DMS79 (cell line): ENCODE data around the gene ANKRD35.
"Not testable (repeated sequence)": the region's sequence is repeated elsewhere in the genome, so short reads cannot be mapped to it uniquely, and the experiment has no call there.

Source experiments
- DNase-seq: peaks from one replicate; lab custom pipeline; 2025; lab: John Stamatoyannopoulos, UW

ANKRD35 gene

DNA sequence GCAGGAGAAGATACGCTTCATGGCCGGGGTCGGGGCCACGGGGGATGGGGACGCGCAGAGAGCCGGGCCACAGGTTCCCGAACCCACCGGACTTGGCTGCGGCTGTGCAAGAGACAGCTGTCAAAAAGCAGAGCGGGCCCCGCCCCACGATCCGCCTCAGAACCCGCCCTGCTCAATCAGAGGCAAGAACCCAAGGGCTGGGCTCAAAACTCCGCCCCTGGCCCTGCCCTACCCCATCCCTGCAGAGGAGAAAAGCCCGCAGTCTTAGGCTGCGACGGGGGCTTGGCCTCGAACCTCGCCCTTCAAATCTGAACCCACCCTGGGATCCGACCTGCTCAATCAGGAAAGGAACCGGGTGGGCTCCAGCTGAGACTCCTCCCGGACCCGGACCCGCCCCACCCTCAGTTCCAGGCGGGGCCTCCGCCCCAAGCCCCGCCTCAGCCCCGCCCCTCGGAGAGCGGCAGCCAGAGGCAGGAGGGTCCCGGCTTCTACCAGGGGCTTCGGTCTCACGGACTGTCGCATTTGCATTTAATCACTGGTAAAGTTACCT is at the start of gene ANKRD35:
ANKRD35 (minus strand) TSS at position 129 of the 550 bp plus-strand sequence; CDS start at position 21, 108 bp downstream.
- no peak for DNase-seq

GRCh38 chr1:145932522-145933009 is 46.9 kb upstream of the ANKRD35 start:
- not testable (repeated sequence) for DNase-seq

GRCh38 chr1:145927916-145928643 is 42.4 kb upstream of the ANKRD35 start:
- DNase-seq, result no peak

DNA sequence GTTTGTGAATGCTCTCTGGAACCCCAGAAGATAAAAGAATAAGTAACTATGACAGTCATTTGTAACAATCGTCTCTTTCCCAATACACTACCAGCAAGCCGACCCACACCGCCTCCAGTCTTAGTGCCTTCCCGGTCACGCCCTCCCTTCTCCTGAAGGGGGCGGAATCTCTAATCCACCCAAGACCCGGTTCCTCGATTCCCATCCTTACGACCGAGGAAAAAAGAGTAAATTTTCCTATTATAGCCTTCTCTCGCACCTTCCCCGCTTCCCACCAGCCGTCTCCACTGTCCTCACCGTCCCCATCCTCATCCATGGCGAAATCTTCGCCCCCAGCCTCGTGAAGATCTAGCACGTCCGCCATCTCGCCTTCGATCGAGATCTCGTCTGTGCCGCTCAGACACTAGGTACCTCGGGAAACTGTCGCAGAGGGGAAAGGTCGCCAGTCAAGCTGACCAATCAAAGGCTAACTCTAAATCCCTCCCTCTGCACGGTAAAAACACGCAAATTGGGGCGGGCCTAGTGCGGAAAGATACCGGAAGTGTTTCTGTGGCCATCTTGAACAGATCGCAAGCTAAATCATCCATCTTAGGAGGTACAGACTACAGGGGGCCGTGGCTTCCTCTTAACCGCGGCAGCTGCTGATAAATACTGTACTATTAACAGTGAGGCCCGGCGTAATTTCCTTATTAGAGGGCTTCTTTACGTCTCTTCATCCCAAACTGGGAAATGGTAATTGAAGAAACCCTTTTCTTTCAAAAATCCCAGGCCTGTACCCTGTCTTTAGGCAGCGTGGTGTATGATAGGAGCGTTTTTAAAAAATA is 41.6 kb upstream of the ANKRD35 start, which contains the start of gene RBM8A:
RBM8A (minus strand) TSS at position 422 of the 824 bp plus-strand sequence; CDS start at position 364, 58 bp downstream.
- peak; percentile 98 for DNase-seq

GRCh38 chr1:145926686-145927062 is 41.0 kb upstream of the ANKRD35 start:
- DNase-seq, result no peak

GRCh38 chr1:145922266-145922665 is 36.6 kb upstream of the ANKRD35 start:
- DNase-seq, result no peak

DNA sequence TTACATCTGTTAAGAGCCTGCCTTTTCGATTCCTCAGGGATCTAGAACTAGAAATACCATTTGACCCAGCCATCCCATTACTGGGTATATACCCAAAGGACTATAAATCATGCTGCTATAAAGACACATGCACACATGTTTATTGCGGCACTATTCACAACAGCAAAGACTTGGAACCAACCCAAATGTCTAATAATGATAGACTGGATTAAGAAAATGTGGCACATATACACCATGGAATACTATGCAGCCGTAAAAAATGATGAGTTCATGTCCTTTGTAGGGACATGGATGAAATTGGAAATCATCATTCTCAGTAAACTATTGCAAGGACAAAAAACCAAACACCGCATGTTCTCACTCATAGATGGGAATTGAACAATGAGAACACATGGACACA is 34.6 kb upstream of the ANKRD35 start:
- DNase-seq, result not testable (repeated sequence)

DNA sequence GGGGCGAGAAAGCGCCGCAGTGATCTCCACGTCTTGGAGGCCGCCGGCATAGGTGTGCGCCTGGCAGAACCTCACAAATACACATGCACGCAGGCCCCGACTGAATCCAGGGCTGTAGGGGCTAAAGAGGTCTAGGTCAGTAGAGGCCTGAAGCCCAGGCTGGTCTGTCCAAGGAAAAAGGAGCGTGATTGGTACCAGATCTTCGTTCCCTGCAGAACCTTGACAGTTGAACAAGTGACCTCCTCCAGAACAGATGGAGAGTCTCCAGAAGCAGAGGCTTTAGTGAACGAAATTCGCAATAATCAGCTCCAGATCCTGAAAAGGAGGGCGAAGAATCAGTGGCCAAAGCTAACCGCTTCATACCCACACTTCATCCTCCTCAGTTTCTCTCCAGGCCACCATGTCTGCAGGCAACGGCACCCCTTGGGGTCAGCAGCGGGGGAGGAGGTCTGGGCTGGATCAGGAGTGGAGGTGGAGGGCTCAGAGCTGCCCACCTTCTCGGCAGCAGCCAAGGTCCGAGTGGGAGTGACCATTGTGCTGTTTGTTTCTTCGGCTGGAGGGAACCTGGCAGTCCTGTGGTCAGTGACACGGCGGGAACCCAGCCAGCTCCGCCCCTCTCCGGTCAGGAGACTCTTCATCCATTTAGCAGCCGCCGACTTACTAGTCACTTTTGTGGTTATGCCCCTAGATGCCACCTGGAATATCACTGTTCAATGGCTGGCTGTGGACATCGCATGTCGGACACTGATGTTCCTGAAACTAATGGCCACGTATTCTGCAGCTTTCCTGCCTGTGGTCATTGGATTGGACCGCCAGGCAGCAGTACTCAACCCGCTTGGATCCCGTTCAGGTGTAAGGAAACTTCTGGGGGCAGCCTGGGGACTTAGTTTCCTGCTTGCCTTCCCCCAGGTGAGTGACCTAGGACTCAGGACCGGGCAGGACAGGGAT is 33.6 kb upstream of the ANKRD35 start:
- no peak for DNase-seq

DNA sequence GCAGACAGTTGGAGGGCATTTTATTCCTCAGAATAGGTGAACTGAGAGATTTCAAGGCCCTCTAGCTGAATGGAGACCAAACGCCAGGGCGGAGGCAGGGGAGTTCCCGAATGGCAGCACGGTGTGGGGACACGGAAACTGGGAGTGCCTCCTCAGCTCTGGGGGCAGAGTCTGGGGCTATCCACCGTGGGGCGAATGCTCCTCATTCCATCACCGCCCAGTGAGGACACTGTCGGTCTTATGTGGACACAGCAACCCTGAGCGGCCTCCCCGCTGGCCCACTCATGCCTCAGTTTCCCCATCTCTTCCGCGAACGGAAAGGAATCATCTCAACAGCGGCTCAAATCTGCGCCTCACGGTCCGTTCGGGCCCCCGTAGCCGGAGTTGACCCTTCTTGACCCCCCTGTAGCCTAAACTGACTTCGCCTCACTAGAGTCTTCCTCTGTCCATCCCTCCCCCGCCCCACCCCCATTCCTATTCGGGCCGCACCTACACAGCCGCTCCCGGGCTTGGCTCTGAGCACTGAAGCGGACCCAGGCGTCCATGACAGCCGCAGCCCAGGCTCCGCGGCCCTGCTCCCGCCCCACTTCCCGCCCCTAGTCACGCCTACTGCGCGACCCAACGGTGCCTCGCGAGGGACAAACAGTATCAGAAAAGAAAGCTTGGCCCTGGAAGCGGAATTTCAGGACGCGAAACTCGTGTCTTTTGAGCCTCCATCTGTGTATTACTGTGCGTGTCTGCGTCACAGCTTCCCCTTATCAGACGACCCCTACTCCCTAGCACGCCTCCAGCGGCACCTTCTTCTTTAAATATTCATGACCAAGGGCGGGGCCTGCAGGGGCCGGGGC is 32.7 kb upstream of the ANKRD35 start, which contains the start of gene PEX11B:
PEX11B (minus strand) TSS at position 574 of the 848 bp plus-strand sequence; CDS start at position 545, 29 bp downstream.
- DNase-seq, result peak; percentile 80

GRCh38 chr1:145917595-145917994 is 31.9 kb upstream of the ANKRD35 start:
- DNase-seq, result no peak

DNA sequence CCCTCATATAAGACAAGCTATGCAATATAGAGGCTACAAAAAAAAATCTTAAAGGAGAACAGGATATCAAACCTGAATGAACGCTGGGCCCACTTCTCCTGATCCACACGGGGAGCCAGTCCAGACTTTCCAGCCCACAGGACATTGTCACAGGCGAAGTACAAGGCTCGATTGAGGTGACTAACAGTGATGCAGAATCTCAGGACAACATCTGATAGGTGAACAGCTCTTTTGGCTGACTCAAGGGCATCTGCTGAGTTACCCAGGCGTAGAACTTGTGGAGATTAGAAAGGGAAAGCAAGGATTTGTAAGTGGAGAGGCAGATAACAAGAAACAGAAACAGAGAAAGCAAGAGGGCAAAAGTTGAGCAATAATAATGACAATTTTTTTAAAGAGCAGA is 31.1 kb upstream of the ANKRD35 start:
- DNase-seq, result no peak

DNA sequence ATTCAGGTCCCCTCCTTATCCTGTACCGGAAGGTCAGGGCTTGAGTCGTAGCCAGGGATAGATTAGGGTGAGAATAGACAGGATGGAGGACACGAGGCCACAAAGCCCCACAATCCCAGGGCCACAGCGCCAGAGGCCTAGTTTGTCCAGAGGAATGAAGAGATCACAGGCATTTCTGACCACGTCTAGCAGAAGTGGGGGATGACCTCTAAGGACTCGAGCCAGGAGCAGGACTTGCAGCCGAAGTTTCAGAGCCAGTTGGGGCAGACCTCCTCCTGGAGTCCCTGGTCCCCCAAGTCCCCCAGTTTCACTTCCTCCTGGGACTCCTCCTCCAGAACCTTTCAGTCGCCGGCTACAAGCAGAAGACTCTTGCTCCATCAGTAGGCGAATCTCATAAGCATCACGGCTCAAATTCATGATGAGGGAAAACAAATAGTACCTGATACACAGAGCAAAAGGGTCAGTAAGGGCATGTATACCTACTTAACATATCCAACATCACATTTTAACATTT is 26.5 kb upstream of the ANKRD35 start:
- DNase-seq, result no peak

DNA sequence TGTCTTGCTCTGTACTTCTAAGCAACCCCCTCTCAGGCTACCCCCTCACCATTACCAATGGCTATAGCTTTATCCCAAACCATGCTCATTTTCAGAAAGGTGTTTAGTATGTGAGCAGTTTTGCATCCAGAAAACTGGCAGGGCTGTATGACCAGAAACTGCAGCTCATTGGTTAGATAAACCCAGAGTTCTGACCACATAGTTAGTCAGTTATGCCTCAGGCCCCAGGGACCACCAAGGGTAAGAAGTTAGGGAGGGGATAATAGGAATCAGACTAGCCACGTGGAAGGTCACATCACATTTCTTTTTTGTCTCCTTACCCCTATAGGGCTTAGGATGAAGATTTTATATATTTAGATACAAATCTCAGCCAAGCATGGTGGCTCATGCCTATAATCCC is 23.0 kb upstream of the ANKRD35 start:
- DNase-seq, result no peak

DNA sequence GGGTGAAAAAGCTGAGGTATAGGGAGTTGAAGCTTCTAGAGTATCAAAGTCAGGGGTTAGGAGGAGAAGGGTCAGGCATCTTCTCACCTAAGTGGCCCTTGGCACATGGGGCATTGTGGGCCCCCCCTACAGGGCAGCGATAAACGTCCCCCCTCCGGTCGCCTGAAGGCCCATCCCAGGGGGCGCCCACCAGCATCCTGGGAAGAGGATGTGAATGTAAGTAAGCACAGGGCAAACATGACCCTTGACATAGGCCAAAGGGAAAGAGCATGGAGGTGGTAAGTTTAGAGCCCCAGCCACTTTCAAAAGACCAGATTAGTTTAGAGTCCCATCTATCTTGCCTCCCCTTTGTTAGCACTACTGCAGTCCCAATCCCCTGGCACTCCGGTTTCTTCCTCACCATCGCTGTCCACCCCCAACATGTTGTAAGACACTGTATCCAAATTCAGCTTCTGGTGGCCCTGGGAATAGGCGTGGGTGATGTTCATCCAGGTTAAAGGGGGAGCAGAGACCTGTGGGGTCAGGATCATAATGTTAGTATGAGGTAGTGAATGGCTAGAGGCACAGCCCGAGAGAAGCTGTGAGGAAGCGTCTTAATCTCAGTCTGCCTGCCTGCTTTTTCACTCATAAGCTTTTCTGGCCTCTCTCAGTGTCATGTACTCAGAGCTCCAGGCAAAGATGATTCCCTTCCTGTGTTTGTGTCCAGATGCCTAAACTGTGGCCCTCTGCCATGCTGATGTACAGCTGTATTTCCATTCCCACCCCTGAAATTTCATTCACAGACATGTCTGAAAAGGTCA is 21.5 kb upstream of the ANKRD35 start:
- DNase-seq, result no peak

GRCh38 chr1:145901312-145902021 is 15.8 kb upstream of the ANKRD35 start:
- no peak for DNase-seq

GRCh38 chr1:145898756-145899155 is 13.1 kb upstream of the ANKRD35 start:
- no peak for DNase-seq

DNA sequence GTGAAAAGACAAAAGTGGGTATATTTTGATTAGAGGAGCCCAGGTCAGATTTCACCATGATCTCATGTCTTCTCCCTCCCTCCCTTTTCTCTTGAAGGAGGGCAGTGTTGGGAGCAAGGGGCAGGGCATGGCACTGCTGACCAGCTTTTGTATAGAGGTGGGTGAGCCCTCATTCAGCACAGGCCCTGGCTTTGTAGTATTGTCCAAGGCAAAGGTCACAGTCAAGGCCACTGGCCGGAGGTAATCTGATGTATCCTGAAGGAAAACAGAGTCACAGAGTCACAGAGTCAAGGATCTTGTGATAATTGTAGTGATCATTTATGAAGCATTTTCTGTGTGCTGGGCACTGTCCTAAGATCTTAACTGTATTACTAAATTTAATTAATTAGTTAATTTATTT is 12.3 kb upstream of the ANKRD35 start:
- DNase-seq, result no peak

- DNase-seq, result no peak
Observed at GRCh38 chr1:145895471-145895870, 9.8 kb upstream of the ANKRD35 start.
